GM23248 (cell line): ENCODE measurements around the gene TFIP11. TPM values are rescaled to one million over a fixed set of nuclear protein-coding genes. Genes with fewer than 3 reads are reported as not detected.

ENCODE experiments used
- DNase-seq: peaks from one replicate; pipeline ENCODE4 v3.0.0-alpha.2; 2015
- H2AFZ ChIP-seq: fragments of 200-600 bp; sonication (generic); 2 replicates; pipeline ENCODE4 v1.6.1; 2016; ENCODE audit warnings: antibody characterized with exemption
- H3F3A ChIP-seq: fragments of 200-600 bp; sonication (generic); 2 replicates; pipeline ENCODE4 v1.6.1; 2016; ENCODE audit warnings: mild to moderate bottlenecking, antibody characterized with exemption, mixed run types; ENCODE audit not compliant: insufficient read depth
- H3K27ac ChIP-seq: fragments of 200-600 bp; sonication (generic); 2 replicates; pipeline ENCODE4 v1.5.1; 2016; ENCODE audit warnings: mild to moderate bottlenecking
- H3K27me3 ChIP-seq: fragments of 200-600 bp; sonication (generic); replicated peaks from 2 replicates; pipeline ENCODE4 v1.6.1; 2016; ENCODE audit warnings: mild to moderate bottlenecking; ENCODE audit not compliant: insufficient read depth
- H3K36me3 ChIP-seq: fragments of 200-600 bp; sonication (generic); 2 replicates; pipeline ENCODE4 v1.6.1; 2016; ENCODE audit warnings: low read depth, mild to moderate bottlenecking
- H3K4me1 ChIP-seq: fragments of 200-600 bp; sonication (generic); 2 replicates; pipeline ENCODE4 v1.6.1; 2016; ENCODE audit warnings: mild to moderate bottlenecking; ENCODE audit not compliant: insufficient read depth
- H3K4me2 ChIP-seq: fragments of 200-600 bp; sonication (generic); one replicate; pipeline ENCODE4 v1.6.1; 2016; ENCODE audit warnings: mild to moderate bottlenecking; ENCODE audit not compliant: unreplicated experiment
- H3K4me3 ChIP-seq: fragments of 200-600 bp; sonication (generic); 2 replicates; pipeline ENCODE4 v1.5.1; 2016; ENCODE audit warnings: mild to moderate bottlenecking
- H3K79me2 ChIP-seq: fragments of 200-600 bp; sonication (generic); 2 replicates; pipeline ENCODE4 v1.6.1; 2016; ENCODE audit warnings: mild to moderate bottlenecking; ENCODE audit not compliant: insufficient read depth
- H3K9ac ChIP-seq: fragments of 200-600 bp; sonication (generic); 2 replicates; pipeline ENCODE4 v1.6.1; 2016; ENCODE audit warnings: mild to moderate bottlenecking
- H3K9me2 ChIP-seq: fragments of 200-600 bp; sonication (generic); 2 replicates; pipeline ENCODE4 v1.6.1; 2016; ENCODE audit warnings: mixed run types, mild to moderate bottlenecking, moderate library complexity; ENCODE audit not compliant: insufficient read depth
- H3K9me3 ChIP-seq: fragments of 200-600 bp; sonication (generic); one replicate; pipeline ENCODE4 v1.6.1; 2017; ENCODE audit warnings: low read depth
- H4K20me1 ChIP-seq: fragments of 200-600 bp; sonication (generic); 2 replicates; pipeline ENCODE4 v1.6.0; 2016; ENCODE audit not compliant: insufficient read depth
- EZH2 ChIP-seq: fragments of 200-600 bp; sonication (generic); IDR thresholded peaks from 2 replicates; pipeline ENCODE4 v1.6.1; 2018; ENCODE audit warnings: antibody characterized with exemption, mild to moderate bottlenecking; ENCODE audit not compliant: insufficient read depth, poor library complexity, severe bottlenecking
- EZH2phosphoT487 ChIP-seq: fragments of 200-600 bp; sonication (generic); IDR thresholded peaks from 2 replicates; pipeline ENCODE4 v1.6.1; 2018; ENCODE audit warnings: antibody characterized with exemption, moderate library complexity, mild to moderate bottlenecking, low read depth; ENCODE audit not compliant: insufficient read depth
- WGBS, 2 experiments: methylation state at CpG; one replicate each; pipeline ENCODE4 v1.1.6; 2015 to 2017; ENCODE audit warnings: low lambda C conversion rate in 2 of 2, low coverage in 1 of 2; ENCODE audit errors: missing lambda C conversion rate in 2 of 2; 5-methylcytosine and 5-hydroxymethylcytosine counted together
- in situ Hi-C: fragments of 300-500 bp; cut with MboI; formaldehyde crosslinking; loops from 2 replicates; pipeline ENCODE4 v1.15.0; 2020
- polyA plus RNA-seq: library from polyadenylated mRNA; unstranded; fragments of >200 nt; fragmentation: Nextera tagmentation; extraction: Ambion mirVana; gene quantifications from 2 replicates; pipeline ENCODE4 v1.2.1, GENCODE V29; 2016
- total RNA-seq: library from RNA; depleted of rRNA; stranded (reverse); fragments of >200 nt; shearing (Covaris generic); gene quantifications from 2 replicates; pipeline ENCODE4 v1.2.3, GENCODE V29; 2014

The TFIP11 gene
- total and polyA plus RNA-seq, 2 experiments from 2014 or later = 23.1 to 41.9 TPM

- H4K20me1 ChIP-seq = no peaks in the 10 kb centered on the region
- DNase-seq = no peak
- H3K4me3 ChIP-seq = no peak overlapping the region
- 77 to 82% methylated on average over 5 of the region's 5 CpGs for WGBS, 2 experiments
- H3K9me3 ChIP-seq = no peaks in the 10 kb centered on the region
- H3K4me1 ChIP-seq = peaks cover 23% of the 10 kb centered on the region
- H3K27ac ChIP-seq = no peak overlapping the region
- no peak overlapping the region for H3K4me2 ChIP-seq
- H3K9me2 ChIP-seq = no peaks in the 10 kb centered on the region
- H3K36me3 ChIP-seq = no peaks in the 10 kb centered on the region
- in situ Hi-C loops = no loop called here
- no peak overlapping the region for H3K9ac ChIP-seq
- TF ChIP-seq EZH2 (no peak), EZH2phosphoT487 (no peak)
- no peaks in the 10 kb centered on the region for H3K27me3 ChIP-seq
- H3K79me2 ChIP-seq = peaks cover 72% of the 10 kb centered on the region
- H3F3A ChIP-seq = no peaks in the 10 kb centered on the region; the same call in none of the 2 replicates
- no peak overlapping the region for H2AFZ ChIP-seq
Measured at GRCh38 chr22:26556904-26557303, 44.6 kb upstream of the TFIP11 start.

- no peaks in the 10 kb centered on the region for H3K36me3 ChIP-seq
- H3K9me3 ChIP-seq = no peaks in the 10 kb centered on the region
- peaks cover 73% of the 10 kb centered on the region for H3K79me2 ChIP-seq
- peaks cover 12% of the 10 kb centered on the region for H3F3A ChIP-seq
- no peak overlapping the region for H3K27ac ChIP-seq
- H3K9ac ChIP-seq = no peak overlapping the region
- no peaks in the 10 kb centered on the region for H3K9me2 ChIP-seq
- in situ Hi-C loops = no loop called here
- 94% methylated on average over 11 of the region's 11 CpGs for WGBS, 2 experiments
- TF ChIP-seq EZH2 (no peak), EZH2phosphoT487 (no peak)
- DNase-seq = no peak
- H4K20me1 ChIP-seq = no peaks in the 10 kb centered on the region
- no peak overlapping the region for H2AFZ ChIP-seq
- no peak overlapping the region for H3K4me3 ChIP-seq
- no peaks in the 10 kb centered on the region for H3K27me3 ChIP-seq
- peaks cover 34% of the 10 kb centered on the region for H3K4me1 ChIP-seq
- no peak overlapping the region for H3K4me2 ChIP-seq
Measured at GRCh38 chr22:26555478-26555877, 43.2 kb upstream of the TFIP11 start.

GRCh38 chr22:26554956-26555355 is 42.7 kb upstream of the TFIP11 start:
- H4K20me1 ChIP-seq = no peaks in the 10 kb centered on the region
- no peak overlapping the region for H3K4me3 ChIP-seq
- H3K79me2 ChIP-seq = peaks cover 71% of the 10 kb centered on the region
- H3K27ac ChIP-seq = no peak overlapping the region
- H3F3A ChIP-seq = peaks cover 16% of the 10 kb centered on the region
- WGBS, 2 experiments = 71 to 74% methylated on average over 6 of the region's 6 CpGs
- H2AFZ ChIP-seq = no peak overlapping the region
- TF ChIP-seq EZH2phosphoT487 (no peak), EZH2 (no peak)
- H3K9me3 ChIP-seq = no peaks in the 10 kb centered on the region
- DNase-seq = no peak
- no peaks in the 10 kb centered on the region for H3K9me2 ChIP-seq
- no peak overlapping the region for H3K4me2 ChIP-seq
- no peaks in the 10 kb centered on the region for H3K27me3 ChIP-seq
- in situ Hi-C loops = no loop called here
- no peaks in the 10 kb centered on the region for H3K36me3 ChIP-seq
- H3K9ac ChIP-seq = no peak overlapping the region
- peaks cover 40% of the 10 kb centered on the region for H3K4me1 ChIP-seq

- Histone ChIP-seq H3K4me2 (peak overlapping the region; percentile 51), H3K4me3 (peak overlapping the region; percentile 46; the same call in 1 of the 2 replicates), H3K4me1 (peaks cover 40% of the 10 kb centered on the region), H3F3A (peaks cover 16% of the 10 kb centered on the region), H3K9me3 (no peaks in the 10 kb centered on the region), H4K20me1 (no peaks in the 10 kb centered on the region), H2AFZ (no peak overlapping the region), H3K9me2 (no peaks in the 10 kb centered on the region), H3K27me3 (no peaks in the 10 kb centered on the region), H3K27ac (peak overlapping the region; percentile 89), H3K36me3 (no peaks in the 10 kb centered on the region), H3K79me2 (peaks cover 57% of the 10 kb centered on the region), H3K9ac (peak overlapping the region; percentile 68)
- TF ChIP-seq EZH2 (no peak), EZH2phosphoT487 (no peak)
- in situ Hi-C loops = no loop called here
- peak; percentile 91 for DNase-seq
- 51 to 54% methylated on average over 7 of the region's 7 CpGs for WGBS, 2 experiments
Measured at GRCh38 chr22:26553056-26553752, 40.9 kb upstream of the TFIP11 start.
